ENCODE measurements around the gene NTNG2. TPM values are rescaled to one million over a fixed set of nuclear protein-coding genes. Genes with fewer than 3 reads are reported as not detected.

NTNG2 gene
- total and polyA plus RNA-seq, 9 donors: 0.23 to 1.3 (median 0.56) TPM

- WGBS (ENCODE audit: insufficient coverage): 60% methylated on average over 1 of the region's 7 CpGs
- Histone ChIP-seq H3K4me3 (ENCODE audit: low read length) (no peak overlapping the region), H3K9me3 (replicated peaks; ENCODE audit: control insufficient read depth, low read depth, low read length) (no peaks in the 10 kb centered on the region), H3K27me3 (ENCODE audit: control insufficient read depth, insufficient read depth, low read length) (peaks cover 85% of the 10 kb centered on the region), H3K4me1 (ENCODE audit: control insufficient read depth, insufficient read depth, low read length) (no peaks in the 10 kb centered on the region), H3K36me3 (ENCODE audit: control insufficient read depth, insufficient read depth, low read length) (no peaks in the 10 kb centered on the region), H3K27ac (ENCODE audit: low read length) (no peak overlapping the region)
- no peak for DNase-seq
Observed at GRCh38 chr9:132168851-132169250, 7.0 kb downstream of the NTNG2 start.

- Histone ChIP-seq H3K27ac (ENCODE audit: low read length) (no peak overlapping the region), H3K4me3 (ENCODE audit: low read length) (no peak overlapping the region), H3K36me3 (ENCODE audit: control insufficient read depth, insufficient read depth, low read length) (no peaks in the 10 kb centered on the region), H3K9me3 (replicated peaks; ENCODE audit: control insufficient read depth, low read depth, low read length) (no peaks in the 10 kb centered on the region), H3K4me1 (ENCODE audit: control insufficient read depth, insufficient read depth, low read length) (no peaks in the 10 kb centered on the region), H3K27me3 (ENCODE audit: control insufficient read depth, insufficient read depth, low read length) (peaks cover 79% of the 10 kb centered on the region)
- peak; percentile 33 for DNase-seq
- 34% methylated on average over 22 of the region's 26 CpGs for WGBS (ENCODE audit: insufficient coverage)
Observed at GRCh38 chr9:132169672-132170392, 8.0 kb downstream of the NTNG2 start.

GRCh38 chr9:132171702-132172101 is 9.8 kb downstream of the NTNG2 start:
- H3K27ac ChIP-seq (ENCODE audit: low read length): no peak overlapping the region
- WGBS (ENCODE audit: insufficient coverage): no CpG with 5 or more reads among the region's 7 CpGs
- H3K36me3 ChIP-seq (ENCODE audit: control insufficient read depth, insufficient read depth, low read length): no peaks in the 10 kb centered on the region
- DNase-seq: no peak
- H3K9me3 ChIP-seq (replicated peaks; ENCODE audit: control insufficient read depth, low read depth, low read length): no peaks in the 10 kb centered on the region
- H3K4me3 ChIP-seq (ENCODE audit: low read length): no peak overlapping the region
- H3K4me1 ChIP-seq (ENCODE audit: control insufficient read depth, insufficient read depth, low read length): no peaks in the 10 kb centered on the region
- peaks cover 70% of the 10 kb centered on the region for H3K27me3 ChIP-seq (ENCODE audit: control insufficient read depth, insufficient read depth, low read length)

GRCh38 chr9:132172185-132172584 is 10.3 kb downstream of the NTNG2 start:
- H3K4me1 ChIP-seq (ENCODE audit: control insufficient read depth, insufficient read depth, low read length): no peaks in the 10 kb centered on the region
- no peak overlapping the region for H3K27ac ChIP-seq (ENCODE audit: low read length)
- H3K9me3 ChIP-seq (replicated peaks; ENCODE audit: control insufficient read depth, low read depth, low read length): no peaks in the 10 kb centered on the region
- no peaks in the 10 kb centered on the region for H3K36me3 ChIP-seq (ENCODE audit: control insufficient read depth, insufficient read depth, low read length)
- H3K4me3 ChIP-seq (ENCODE audit: low read length): no peak overlapping the region
- WGBS (ENCODE audit: insufficient coverage): 82% methylated on average over 4 of the region's 5 CpGs
- H3K27me3 ChIP-seq (ENCODE audit: control insufficient read depth, insufficient read depth, low read length): peaks cover 67% of the 10 kb centered on the region
- DNase-seq: no peak

- Histone ChIP-seq H3K4me1 (ENCODE audit: control insufficient read depth, insufficient read depth, low read length) (no peaks in the 10 kb centered on the region), H3K27ac (ENCODE audit: low read length) (no peak overlapping the region), H3K9me3 (replicated peaks; ENCODE audit: control insufficient read depth, low read depth, low read length) (no peaks in the 10 kb centered on the region), H3K36me3 (ENCODE audit: control insufficient read depth, insufficient read depth, low read length) (no peaks in the 10 kb centered on the region), H3K4me3 (ENCODE audit: low read length) (no peak overlapping the region), H3K27me3 (ENCODE audit: control insufficient read depth, insufficient read depth, low read length) (peaks cover 41% of the 10 kb centered on the region)
- DNase-seq: no peak
- WGBS (ENCODE audit: insufficient coverage): 7% methylated on average over 9 of the region's 14 CpGs
Observed at GRCh38 chr9:132175431-132175830, 13.6 kb downstream of the NTNG2 start.

GRCh38 chr9:132176338-132176737 is 14.5 kb downstream of the NTNG2 start:
- no peaks in the 10 kb centered on the region for H3K9me3 ChIP-seq (replicated peaks; ENCODE audit: control insufficient read depth, low read depth, low read length)
- no peaks in the 10 kb centered on the region for H3K36me3 ChIP-seq (ENCODE audit: control insufficient read depth, insufficient read depth, low read length)
- no peak overlapping the region for H3K4me3 ChIP-seq (ENCODE audit: low read length)
- DNase-seq: no peak
- no peak overlapping the region for H3K27ac ChIP-seq (ENCODE audit: low read length)
- peaks cover 39% of the 10 kb centered on the region for H3K27me3 ChIP-seq (ENCODE audit: control insufficient read depth, insufficient read depth, low read length)
- H3K4me1 ChIP-seq (ENCODE audit: control insufficient read depth, insufficient read depth, low read length): no peaks in the 10 kb centered on the region
- WGBS (ENCODE audit: insufficient coverage): 95% methylated on average over 5 of the region's 5 CpGs

GRCh38 chr9:132181796-132182313 is 20.0 kb downstream of the NTNG2 start:
- WGBS (ENCODE audit: insufficient coverage): 30% methylated on average over 7 of the region's 19 CpGs
- Histone ChIP-seq H3K36me3 (ENCODE audit: control insufficient read depth, insufficient read depth, low read length) (no peaks in the 10 kb centered on the region), H3K9me3 (replicated peaks; ENCODE audit: control insufficient read depth, low read depth, low read length) (no peaks in the 10 kb centered on the region), H3K4me1 (ENCODE audit: control insufficient read depth, insufficient read depth, low read length) (peaks cover 14% of the 10 kb centered on the region), H3K27ac (ENCODE audit: low read length) (no peak overlapping the region), H3K4me3 (ENCODE audit: low read length) (no peak overlapping the region), H3K27me3 (ENCODE audit: control insufficient read depth, insufficient read depth, low read length) (peaks cover 62% of the 10 kb centered on the region)
- peak; percentile 40 for DNase-seq

GRCh38 chr9:132182314-132183091 is 20.6 kb downstream of the NTNG2 start:
- H3K4me1 ChIP-seq (ENCODE audit: control insufficient read depth, insufficient read depth, low read length): peaks cover 17% of the 10 kb centered on the region
- DNase-seq: peak; percentile 35
- no peaks in the 10 kb centered on the region for H3K36me3 ChIP-seq (ENCODE audit: control insufficient read depth, insufficient read depth, low read length)
- no peaks in the 10 kb centered on the region for H3K9me3 ChIP-seq (replicated peaks; ENCODE audit: control insufficient read depth, low read depth, low read length)
- H3K27me3 ChIP-seq (ENCODE audit: control insufficient read depth, insufficient read depth, low read length): peaks cover 65% of the 10 kb centered on the region
- H3K4me3 ChIP-seq (ENCODE audit: low read length): no peak overlapping the region
- WGBS (ENCODE audit: insufficient coverage): 26% methylated on average over 13 of the region's 18 CpGs
- H3K27ac ChIP-seq (ENCODE audit: low read length): no peak overlapping the region

- Histone ChIP-seq H3K9me3 (replicated peaks; ENCODE audit: control insufficient read depth, low read depth, low read length) (no peaks in the 10 kb centered on the region), H3K4me3 (ENCODE audit: low read length) (no peak overlapping the region), H3K27ac (ENCODE audit: low read length) (no peak overlapping the region), H3K36me3 (ENCODE audit: control insufficient read depth, insufficient read depth, low read length) (no peaks in the 10 kb centered on the region), H3K4me1 (ENCODE audit: control insufficient read depth, insufficient read depth, low read length) (peaks cover 17% of the 10 kb centered on the region), H3K27me3 (ENCODE audit: control insufficient read depth, insufficient read depth, low read length) (peaks cover 71% of the 10 kb centered on the region)
- 32% methylated on average over 9 of the region's 9 CpGs for WGBS (ENCODE audit: insufficient coverage)
- DNase-seq: no peak
Observed at GRCh38 chr9:132183134-132183533, 21.3 kb downstream of the NTNG2 start.

GRCh38 chr9:132183715-132184114 is 21.9 kb downstream of the NTNG2 start:
- no peak overlapping the region for H3K4me3 ChIP-seq (ENCODE audit: low read length)
- no peak for DNase-seq
- peaks cover 77% of the 10 kb centered on the region for H3K27me3 ChIP-seq (ENCODE audit: control insufficient read depth, insufficient read depth, low read length)
- H3K36me3 ChIP-seq (ENCODE audit: control insufficient read depth, insufficient read depth, low read length): no peaks in the 10 kb centered on the region
- no peak overlapping the region for H3K27ac ChIP-seq (ENCODE audit: low read length)
- no peaks in the 10 kb centered on the region for H3K9me3 ChIP-seq (replicated peaks; ENCODE audit: control insufficient read depth, low read depth, low read length)
- WGBS (ENCODE audit: insufficient coverage): 60% methylated on average over 1 of the region's 7 CpGs
- H3K4me1 ChIP-seq (ENCODE audit: control insufficient read depth, insufficient read depth, low read length): peaks cover 17% of the 10 kb centered on the region
